ENCODE data around the gene SYNE4. TPM values are rescaled to one million over a fixed set of nuclear protein-coding genes. Genes with fewer than 3 reads are reported as not detected.

The SYNE4 gene
- total RNA-seq, 1 experiment from 2014 or later: 0.60 TPM

DNA sequence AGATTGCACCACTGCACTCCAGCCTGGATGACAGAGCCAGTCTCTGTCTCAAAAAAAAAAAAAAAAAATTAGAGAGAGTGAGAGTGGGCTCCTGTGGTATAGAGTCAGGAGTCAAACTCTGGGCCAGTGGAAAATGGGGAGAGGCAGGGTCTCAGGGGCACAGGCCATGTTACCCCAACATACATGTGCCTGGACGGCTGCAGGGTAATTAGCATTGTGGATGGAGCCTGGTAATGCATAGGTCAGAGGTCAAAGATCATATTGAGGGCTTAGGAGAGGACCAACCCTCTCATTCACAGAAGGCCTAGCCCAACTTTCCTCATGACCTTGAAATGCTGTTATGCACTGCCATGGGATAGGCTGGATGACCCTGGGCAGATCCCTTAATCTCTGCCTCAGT, 16.9 kb upstream of the SYNE4 start:
- no peak for DNase-seq (ENCODE audit: low spot score)

DNA sequence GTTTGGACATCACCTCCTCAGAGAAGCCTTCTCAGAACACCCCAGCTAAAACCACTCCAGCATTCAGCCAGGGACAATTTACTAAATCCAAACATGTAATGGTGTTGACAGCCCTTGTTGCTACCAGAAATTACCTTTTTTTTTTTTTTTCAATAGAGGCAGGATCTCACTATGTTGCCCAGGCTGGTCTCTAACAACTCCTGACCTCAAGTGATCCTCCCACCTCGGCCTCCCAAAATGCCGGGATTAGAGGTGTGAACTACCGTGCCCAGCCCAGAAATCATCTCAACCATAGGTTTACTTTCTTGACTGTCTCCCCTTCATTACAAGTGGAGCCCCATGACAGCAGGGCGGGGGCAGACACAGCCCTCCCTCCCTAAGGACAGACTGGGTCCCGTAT, 14.8 kb upstream of the SYNE4 start:
- no peak for DNase-seq (ENCODE audit: low spot score)

DNA sequence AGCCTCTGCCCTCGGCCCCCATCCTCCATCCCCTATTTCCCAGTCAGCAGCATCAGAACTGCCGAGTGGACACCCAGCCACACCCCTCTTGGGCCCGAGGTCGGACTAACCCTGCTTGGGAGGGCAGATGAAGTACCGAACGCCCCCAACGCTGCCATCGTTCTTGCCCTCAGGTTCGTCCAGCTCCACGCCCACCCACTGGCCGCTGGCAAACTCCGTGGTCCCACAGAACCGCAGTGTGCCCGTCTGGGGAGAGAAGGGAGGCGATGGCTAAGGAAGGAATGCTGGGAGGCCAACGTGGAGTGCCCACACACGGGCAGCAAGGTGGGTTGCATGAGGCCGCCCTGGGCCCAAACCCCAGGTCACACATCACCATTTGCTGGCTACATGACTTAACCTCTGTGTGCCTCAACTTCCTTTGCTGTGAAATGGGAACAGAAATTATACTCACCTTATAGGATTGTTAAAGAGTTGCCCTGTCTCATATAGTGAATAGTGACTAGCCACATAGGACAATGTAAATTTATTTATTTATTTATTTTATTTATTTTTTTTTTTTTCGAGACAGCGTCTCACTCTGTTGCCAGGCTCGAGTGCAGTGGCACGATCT, 10.6 kb upstream of the SYNE4 start:
- no peak for DNase-seq (ENCODE audit: low spot score)

DNA sequence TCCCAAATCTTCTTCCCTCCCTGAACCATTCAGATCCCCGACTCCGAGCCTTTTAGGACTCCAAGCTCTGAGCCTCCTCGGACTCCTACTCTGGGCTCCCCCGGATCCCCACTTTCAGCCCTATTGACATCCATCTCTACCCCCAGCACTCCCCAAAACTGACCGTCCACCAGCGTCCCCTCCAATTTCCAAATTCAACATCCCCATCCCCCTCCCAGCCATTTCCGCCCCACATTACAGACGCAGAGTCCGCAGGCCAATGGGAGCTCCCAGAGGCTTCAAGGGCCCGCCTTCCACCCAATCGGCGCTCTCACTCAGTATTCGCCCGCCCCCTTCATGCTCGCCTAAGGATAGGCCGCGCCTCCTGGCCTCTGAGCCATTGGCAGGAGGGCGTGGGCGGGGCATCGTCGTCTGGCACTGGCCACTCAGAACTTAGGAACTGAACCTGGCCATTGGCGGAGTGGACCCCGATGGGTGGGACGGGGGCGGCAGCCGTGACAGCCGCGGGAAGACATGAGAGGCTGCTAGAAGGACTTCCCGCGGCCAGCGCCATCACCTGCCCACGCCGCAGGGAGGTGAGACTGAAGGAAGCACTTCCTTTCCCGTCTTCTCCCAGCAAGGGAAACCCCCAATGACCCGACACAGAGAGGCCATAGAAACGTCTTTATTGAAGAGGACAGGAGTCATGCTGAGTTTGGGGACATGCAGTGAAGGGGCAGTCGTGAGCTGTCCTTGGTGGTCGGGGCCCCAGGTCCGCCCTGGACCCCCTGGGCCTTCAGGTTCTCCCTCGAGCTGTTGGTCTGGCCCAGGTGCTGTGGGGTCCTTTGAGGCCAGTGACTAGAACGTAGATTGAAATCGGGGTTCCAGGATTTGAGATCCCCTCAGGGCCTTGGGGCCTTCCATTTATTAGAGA, 5.7 kb upstream of the SYNE4 start, which contains the start of gene ALKBH6:
ALKBH6 (minus strand) TSS at position 202 of the 913 bp plus-strand sequence. CDS start 816 bp downstream, outside the sequence.
- DNase-seq (ENCODE audit: low spot score): peak; percentile 100

DNA sequence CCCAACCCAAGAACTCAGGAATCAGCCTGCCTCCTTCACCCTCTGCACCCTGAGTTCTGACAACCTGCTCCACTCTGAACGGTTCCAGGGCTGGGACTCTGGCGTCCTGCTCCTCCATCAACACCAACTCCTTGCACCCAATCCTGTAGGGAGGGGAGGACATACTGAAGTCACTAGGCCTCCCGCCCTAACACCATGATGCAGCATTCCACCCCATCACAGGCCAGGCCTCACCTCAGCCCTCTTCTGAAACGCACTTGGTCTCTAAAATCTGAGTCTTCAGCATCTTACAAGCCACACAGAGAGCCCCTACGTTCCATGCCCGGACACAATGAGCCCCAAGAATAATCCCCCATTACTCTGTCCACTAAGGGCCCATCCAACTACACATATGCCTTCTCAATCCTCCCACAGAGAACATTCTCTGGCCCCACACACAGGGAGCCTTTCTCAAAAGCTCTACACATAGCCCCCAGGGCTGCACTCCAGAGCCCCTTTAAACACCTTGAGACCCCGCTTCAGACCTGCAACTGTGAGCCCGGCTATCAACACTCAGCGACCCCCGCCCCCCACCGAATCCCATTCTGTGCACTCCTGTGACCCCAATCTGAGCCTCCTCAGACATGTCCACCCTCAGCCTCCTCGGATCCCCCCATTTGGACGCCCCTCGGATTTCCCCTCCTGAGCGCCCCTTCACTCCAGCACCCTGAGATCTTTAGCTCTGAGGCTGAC, 4.8 kb upstream of the SYNE4 start:
- DNase-seq (ENCODE audit: low spot score): no peak

DNA sequence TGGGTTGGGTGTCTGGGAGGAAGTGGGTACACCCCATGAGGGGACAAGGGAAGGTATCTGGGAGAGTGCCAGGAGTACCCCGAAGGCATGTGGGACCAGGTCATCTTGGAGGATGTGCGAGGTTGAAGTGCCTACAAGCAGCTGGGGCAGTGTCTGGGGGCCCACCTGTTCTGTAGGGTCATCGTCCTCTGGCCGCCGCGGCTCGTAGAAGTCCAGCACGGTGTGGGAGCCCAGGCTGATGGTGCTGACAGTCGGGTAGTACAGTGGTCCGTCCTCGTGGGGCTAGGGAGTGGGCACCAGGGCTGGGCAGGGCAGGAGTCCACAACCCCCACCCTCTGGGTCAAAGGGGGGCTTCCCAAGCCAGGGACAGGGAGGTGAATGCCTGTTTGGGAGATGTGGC, 1.8 kb upstream of the SYNE4 start:
- DNase-seq (ENCODE audit: low spot score): no peak

DNA sequence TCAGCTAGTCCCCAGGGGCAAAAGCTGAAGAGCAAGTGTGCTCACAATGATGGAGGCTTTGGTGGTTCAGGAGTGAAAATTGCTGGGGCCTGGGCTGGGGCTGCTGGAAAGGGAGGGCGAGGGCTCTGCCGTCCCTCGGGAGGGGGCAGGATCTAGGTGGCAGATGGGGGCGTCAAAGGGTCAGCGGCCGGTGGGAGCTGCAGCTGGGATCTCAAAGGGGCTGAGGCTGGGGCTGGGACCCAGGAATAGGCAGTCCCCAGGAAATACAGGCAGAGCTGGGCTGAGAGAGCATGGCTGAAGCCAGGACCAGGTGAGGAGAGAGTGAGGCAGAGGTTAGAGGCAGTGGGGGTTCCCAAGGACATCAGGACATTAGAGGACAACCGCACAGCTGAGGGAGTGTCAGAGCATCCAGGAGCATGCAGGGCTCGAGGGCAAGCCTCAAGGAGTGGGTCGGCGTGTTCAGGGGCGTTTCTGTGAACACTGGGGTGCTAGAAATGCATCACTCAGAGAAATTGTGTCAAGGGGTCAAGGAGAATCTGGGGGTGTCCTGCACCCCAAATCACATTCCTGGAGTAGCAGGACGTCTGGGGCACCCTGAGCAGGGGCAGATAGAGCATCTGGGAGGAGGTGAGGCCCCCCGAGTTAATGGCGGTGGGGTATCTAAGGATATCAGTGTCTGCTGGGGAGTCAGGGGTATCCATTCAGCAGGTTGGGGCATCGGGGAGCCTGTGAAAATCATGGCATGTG, 1.2 kb upstream of the SYNE4 start:
- no peak for DNase-seq (ENCODE audit: low spot score)

DNA sequence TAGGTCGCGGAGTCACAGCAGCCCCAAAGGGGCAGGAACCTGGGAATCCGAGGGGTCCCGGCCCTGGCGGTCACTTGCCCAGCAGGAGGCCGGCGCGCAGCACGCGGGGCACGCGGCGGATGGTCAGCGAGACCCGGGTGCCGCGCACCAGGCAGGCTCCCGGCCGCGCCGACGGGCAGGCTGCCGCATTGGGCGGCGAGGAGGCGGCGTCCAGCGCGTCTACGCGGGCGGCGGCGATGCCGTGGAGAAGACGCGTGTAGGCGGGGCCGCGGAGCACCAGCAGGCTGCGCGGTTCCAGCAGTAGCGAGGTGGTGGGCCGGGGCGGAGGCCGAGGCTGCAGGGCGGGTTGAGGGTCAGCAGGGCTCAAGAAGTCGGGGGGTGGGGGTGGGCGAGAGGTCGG, 607 bp upstream of the SYNE4 start:
- no peak for DNase-seq (ENCODE audit: low spot score)

DNA sequence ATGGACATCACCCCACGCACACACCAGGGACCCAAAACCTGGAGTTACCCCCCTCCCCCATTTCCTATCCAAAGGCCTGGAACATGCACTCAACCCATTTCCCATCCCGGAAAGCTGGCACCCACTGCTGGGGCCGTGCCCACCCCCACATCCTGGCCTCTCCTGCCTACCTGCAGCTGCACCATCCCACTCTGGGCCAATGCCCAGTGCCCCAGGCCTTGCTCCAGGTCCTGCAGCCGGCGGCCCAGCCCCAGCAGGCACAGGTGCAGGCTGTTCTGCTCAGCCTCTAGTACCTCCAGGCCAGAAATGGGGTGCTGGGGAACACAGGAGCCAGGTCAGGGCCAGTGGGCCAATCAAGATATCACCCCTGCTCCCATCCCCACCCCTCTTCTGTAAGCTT, 1.7 kb downstream of the SYNE4 start:
- DNase-seq (ENCODE audit: low spot score): no peak

DNA sequence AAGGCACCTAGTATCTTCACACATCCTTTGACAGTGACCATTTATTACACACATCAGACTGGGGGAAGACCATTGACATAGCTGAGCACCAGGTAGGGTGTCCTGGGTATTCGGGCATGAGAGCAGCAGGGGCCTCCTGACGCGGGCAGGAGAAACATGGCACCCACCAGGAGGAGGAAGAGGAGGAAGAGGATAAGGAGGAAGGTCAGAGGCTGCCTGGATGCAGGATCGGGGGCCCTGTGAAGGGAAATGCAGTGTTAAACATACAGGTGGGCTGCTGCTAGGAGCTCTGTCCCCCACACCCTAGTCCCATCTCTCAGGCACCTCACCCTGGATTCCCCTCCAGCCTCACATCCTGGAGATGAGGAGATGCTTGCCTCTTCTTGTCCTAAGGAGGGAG, 5.3 kb downstream of the SYNE4 start:
- no peak for DNase-seq (ENCODE audit: low spot score)

DNA sequence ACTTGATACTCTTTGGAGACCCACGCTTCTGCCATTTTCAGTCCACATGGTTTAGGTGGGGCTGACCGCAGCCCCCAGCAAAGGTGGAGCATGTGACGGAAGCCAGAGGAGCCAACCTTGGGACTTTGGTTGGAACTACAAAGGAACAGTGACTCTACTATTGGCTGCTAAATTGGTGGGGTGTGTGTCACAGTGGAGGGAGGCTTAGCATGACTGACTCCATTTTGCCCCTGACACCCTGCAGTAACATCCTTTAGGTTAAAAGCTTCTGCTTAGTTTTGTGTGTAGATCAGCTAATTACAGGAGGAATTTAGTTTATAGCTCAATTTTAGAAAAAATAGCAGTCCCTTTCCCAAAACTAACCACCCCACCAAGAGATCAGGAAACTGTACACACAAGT, 7.0 kb downstream of the SYNE4 start:
- DNase-seq (ENCODE audit: low spot score): no peak

DNA sequence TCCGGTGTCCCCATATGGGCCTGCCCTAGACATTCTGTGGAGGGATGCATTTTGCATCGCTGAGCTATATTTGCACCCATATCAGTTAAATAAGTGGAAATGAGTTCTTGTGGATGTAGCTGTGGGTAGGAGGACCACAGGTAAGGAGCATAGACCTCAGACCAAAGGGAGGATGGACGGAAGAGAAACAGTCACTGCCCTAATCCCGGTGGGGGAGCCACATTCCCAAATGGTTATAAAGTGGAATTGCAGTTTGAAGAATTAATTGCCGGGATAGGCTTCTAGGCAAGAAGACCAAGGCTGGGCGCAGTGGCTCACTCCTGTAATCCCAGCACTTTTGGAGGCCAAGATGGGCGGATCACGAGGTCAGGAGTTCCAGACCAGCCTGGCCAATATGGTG, 11.8 kb downstream of the SYNE4 start:
- no peak for DNase-seq (ENCODE audit: low spot score)

DNA sequence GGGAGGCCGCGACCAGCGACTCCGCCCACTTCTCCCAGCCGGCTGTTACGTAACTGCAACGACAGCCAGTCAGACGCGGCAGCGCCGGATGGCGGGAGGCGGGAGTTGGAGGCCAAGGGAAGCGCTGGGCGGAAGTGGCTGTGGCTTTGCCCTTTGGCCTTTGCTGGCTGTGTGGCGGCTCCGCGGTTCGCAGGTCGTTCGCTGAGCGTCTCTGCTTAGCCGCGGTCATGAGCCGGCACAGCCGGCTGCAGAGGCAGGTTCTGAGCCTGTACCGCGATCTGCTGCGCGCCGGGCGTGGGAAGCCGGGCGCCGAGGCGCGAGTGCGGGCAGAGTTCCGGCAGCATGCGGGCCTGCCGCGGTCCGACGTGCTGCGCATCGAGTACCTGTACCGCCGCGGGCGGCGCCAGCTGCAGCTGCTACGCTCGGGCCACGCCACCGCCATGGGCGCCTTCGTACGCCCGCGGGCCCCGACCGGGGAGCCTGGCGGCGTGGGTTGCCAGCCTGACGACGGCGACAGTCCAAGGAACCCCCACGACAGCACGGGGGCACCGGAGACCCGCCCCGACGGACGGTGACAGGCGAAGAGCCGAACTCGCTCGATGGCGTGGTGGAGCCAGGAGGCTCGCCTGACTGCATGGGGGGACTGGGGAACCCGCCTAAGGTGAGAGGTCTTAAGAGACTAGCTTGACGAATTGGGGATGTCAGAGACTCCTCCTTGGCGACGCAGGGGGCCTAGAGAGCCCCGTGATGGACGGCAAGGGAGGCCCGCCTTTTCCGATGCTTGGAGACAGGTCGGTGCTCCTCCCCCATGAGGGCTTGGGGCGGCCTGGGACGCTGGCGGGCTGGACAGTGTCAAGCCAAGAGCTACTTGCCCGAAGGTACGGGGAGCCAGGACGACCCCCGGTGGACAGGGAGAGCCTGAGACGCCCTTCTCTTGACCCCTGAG, 13.3 kb downstream of the SYNE4 start, which contains the start of gene SDHAF1:
SDHAF1 (plus strand) TSS at position 141 of the 946 bp plus-strand sequence; CDS start at position 228, 87 bp downstream.
- DNase-seq (ENCODE audit: low spot score): peak; percentile 98

DNA sequence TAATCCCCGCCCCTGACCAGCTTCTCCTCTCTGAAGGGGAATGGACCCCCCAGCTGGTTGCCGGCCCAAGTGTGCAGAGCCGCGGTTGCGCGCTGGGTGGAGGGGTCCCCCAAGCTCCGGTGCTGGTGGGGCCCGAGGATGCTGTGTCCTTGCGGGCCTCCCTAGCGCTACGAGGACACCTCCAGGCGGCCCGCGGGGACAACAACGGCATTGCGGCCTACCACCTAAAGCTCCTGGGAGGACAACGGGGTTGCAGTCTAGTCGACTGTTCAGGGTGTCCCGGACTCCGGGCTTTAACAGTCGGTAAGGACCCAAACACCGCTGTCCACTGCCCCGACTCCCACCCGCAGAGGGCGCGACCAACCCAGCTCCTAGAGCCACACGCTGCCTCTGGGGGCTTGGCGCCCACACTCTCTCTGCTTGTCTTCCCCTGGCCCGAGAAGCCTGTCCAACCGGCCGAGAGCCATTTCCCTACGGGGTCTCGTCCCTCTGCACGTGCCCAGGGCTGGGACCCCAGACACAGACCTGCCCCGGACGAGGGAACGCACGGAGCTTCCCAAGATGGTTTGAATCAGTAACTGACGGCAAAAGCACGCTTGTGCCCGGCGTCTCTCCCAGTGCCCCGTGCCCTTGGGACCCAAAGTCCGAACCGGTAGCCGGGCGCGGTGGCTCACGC, 14.6 kb downstream of the SYNE4 start:
- no peak for DNase-seq (ENCODE audit: low spot score)

DNA sequence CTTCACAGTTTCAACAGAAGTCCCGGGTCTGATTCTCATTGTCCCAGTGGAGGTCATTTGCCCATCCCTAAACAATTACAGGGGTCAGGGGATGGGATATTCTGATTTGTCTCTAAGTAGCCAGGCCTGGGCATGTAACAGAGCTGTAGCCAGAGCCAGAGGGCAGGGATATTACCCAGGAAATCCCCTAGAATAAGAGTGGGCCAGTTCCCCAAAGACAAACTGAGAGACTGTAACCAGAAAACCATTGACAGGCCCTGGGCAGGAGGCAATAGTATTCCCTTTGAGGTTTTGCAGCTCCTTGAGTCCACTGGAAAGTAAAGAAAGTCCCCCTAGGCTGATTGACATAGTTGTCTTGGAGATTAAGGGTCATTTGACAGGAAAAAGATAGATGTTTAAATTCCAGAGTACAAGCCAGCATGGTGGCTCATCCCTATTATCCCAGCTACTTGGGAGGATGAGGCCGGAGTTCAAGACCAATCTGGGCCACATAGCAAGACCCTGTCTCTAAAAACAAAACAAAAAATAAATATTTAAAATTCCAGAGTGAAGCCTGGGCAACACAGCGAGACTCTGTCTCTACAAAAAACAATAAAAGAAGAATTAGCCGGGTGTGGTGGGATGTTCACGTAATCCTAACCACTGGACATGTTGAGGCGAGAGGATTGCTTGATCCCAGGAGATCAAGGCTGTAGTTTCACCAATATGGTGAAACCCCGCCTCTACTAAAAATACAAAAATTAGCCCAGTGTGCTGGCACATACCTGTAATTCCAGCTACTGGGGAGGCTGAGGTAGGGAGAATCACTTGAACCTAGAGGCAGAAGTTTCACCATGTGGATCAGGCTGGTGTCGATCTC, 15.5 kb downstream of the SYNE4 start:
- no peak for DNase-seq (ENCODE audit: low spot score)

DNA sequence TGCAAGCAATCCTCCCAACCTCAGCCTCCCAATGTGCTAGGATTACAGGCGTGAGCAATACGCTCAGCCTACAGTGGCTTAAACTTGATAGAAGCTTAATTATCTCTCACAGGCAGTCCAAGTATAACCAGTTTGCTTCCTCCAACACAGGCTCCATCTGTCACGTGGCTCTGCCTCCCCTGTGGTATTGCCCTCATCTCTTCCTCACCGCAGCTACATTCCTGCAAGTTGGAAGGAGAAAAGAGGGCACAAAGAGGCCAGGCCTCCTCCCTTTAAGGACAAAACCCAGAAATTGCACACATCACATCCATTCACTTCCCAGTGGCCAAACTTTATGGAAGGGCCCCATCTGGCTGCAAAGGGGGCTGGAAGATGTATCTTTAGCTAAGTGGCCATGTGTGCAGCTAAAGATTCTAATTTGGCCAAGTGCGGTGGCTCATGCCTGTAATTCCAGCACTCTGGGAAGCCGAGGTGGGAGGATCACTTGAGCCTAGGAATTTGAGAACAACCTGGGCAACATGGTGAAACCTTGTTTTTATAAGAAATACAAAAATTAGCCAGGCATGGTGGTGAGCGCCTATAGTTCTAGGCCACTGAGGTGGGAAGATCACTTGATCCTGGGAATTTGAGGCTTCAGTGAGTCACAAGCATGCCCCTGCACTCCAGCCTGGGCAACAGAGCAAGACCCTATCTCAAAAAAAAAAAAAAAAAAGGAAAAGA, 16.7 kb downstream of the SYNE4 start:
- peak; percentile 82 for DNase-seq (ENCODE audit: low spot score)

DNA sequence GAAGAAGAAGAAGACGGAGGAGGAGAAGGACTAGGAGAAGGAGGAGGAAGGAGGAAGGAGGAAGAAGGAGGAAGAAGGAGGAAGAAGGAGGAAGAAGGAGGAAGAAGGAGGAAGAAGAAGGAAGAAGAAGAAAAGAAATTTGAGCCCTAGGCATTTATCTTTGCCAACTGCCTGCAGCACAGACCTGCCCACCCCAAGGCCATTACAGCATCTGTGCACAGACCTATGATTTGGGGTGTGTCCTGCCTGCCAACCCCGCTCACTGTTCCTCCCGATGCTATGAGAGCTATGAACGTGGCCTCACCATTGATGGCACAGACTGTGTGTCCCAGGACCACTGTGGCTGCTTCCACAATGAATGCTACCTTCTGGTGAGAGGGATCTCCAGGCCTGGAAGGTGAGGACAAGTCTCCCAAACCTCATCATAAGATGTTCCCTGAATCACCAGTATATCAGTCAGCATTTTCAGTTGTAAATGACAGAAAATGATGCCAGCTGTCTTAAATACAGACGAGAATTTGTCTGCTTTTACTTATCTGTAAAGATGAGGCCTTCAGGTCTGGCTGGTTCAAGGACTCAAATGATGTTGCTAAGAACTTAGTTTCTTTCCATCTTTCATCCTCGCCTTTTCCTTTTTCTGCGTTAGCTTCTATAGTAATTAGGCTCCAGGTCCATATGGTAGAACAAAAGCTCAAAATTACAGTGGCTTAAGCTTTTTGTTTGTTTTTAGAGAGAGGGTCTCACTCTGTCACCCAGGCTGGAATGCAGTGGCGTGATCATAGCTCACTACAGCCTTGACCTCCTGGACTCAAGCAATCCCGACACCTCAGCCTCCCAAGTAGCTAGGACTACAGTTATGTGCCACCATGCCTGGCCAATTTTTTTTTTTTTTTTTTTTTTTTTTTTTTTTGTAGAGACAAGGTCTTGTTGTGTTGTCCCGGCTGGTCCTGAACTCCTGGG, 17.6 kb downstream of the SYNE4 start:
- DNase-seq (ENCODE audit: low spot score): no peak

Data from H4 (cell line).